K562 (cell line): ENCODE results near the gene MTPN. TPM values are rescaled to one million over a fixed set of nuclear protein-coding genes. Genes with fewer than 3 reads are reported as not detected.

ENCODE experiments used
- ATAC-seq: fragments of 200-7000 bp; cut with Tn5 transposase; 3 replicates; pipeline ENCODE4 v1.9.1; 2020; ENCODE audit warnings: moderate library complexity
- BruUV-seq: library from RNA; stranded (reverse); fragments of 400-500 nt; replicated peaks from 2 replicates; lab custom pipeline; 2021; lab: Mats Ljungman, UMichigan
- CTCF ChIA-PET: fragments of 300-600 bp; formaldehyde crosslinking; extraction: SDS; loops from one replicate; lab custom pipeline; 2021; ENCODE audit warnings: low intra/inter-chr PET ratio; lab: Yijun Ruan, JAX
- POLR2A ChIA-PET: fragments of 300-600, 350-650 bp; sonication (Branson Sonifier 250); formaldehyde crosslinking; extraction: SDS; loops from one replicate; lab custom pipeline; 2021; ENCODE audit warnings: antibody characterized with exemption, inconsistent platforms; lab: Yijun Ruan, JAX
- DNase-seq, 4 experiments: peaks; one replicate each; pipeline versions ENCODE4 v3.0.0 to v3.0.0-alpha.2; 2011 to 2018; ENCODE audit warnings: low spot score in 3 of 4, mixed read lengths in 3 of 4; ENCODE audit errors: extremely low read depth in 1 of 4
- FAIRE-seq: peaks from 2 replicates; lab custom pipeline; 2011; peaks lifted over from hg19 to GRCh38; lab: Jason Lieb, UNC
- H2AFZ ChIP-seq: 2 replicates; pipeline ENCODE4 v1.6.0; 2011; ENCODE audit warnings: low read depth, low read length, control low read depth, inconsistent platforms
- H3K27ac ChIP-seq: fragments of 200-600 bp; 3 replicates; pipeline ENCODE4 v1.8.0; 2011; ENCODE audit warnings: low read depth, mild to moderate bottlenecking, control low read depth, inconsistent platforms, low read length, moderate library complexity, mixed read lengths; ENCODE audit errors: extremely low read depth
- H3K27me3 ChIP-seq, 2 experiments: fragments of 300-600 bp in 1 of 2; 2 replicates in 1 of 2; 3 replicates in 1 of 2; pipeline versions ENCODE4 v1.6.0 to v1.8.0; 2011; ENCODE audit warnings: inconsistent platforms in 2 of 2, low read length in 2 of 2, mild to moderate bottlenecking in 1 of 2, mixed read lengths in 1 of 2, moderate library complexity in 1 of 2; ENCODE audit not compliant: control insufficient read depth in 2 of 2, insufficient read depth in 2 of 2
- H3K36me3 ChIP-seq: fragments of 300-600 bp; 3 replicates; pipeline ENCODE4 v1.8.0; 2011; ENCODE audit warnings: mild to moderate bottlenecking, low read length, inconsistent platforms; ENCODE audit not compliant: control insufficient read depth, insufficient read depth
- H3K4me1 ChIP-seq, 2 experiments: fragments of 200-600 bp in 1 of 2; replicated peaks in 1 of 2; 2 replicates in 1 of 2; 3 replicates in 1 of 2; pipeline versions ENCODE4 v1.5.1 to v1.8.0; 2011; ENCODE audit warnings: inconsistent platforms in 2 of 2, low read length in 2 of 2, mild to moderate bottlenecking in 1 of 2, mixed read lengths in 1 of 2, moderate library complexity in 1 of 2; ENCODE audit not compliant: control insufficient read depth in 2 of 2, insufficient read depth in 2 of 2
- H3K4me2 ChIP-seq: 2 replicates; pipeline ENCODE4 v1.6.1; 2011; ENCODE audit warnings: low read length, control low read depth, inconsistent platforms, mixed read lengths; ENCODE audit not compliant: insufficient read depth
- H3K4me3 ChIP-seq: fragments of 200-600 bp; sonication (generic), shearing (Covaris generic); 2 replicates; pipeline ENCODE4 v1.5.1; 2016; ENCODE audit warnings: control low read depth, inconsistent platforms
- H3K79me2 ChIP-seq: fragments of 200-600 bp; 3 replicates; pipeline ENCODE4 v1.8.0; 2011; ENCODE audit warnings: low read length, inconsistent platforms; ENCODE audit not compliant: control insufficient read depth, insufficient read depth
- H3K9ac ChIP-seq, 2 experiments: 2 replicates each; pipeline versions ENCODE4 v1.6.0 to v1.6.1; 2011; ENCODE audit warnings: low read depth in 2 of 2, low read length in 2 of 2, control low read depth in 1 of 2, inconsistent platforms in 1 of 2, mild to moderate bottlenecking in 1 of 2, mixed read lengths in 1 of 2; ENCODE audit not compliant: insufficient read depth in 1 of 2
- H3K9me1 ChIP-seq: one replicate; pipeline ENCODE4 v1.6.0; 2011; ENCODE audit warnings: inconsistent platforms, mild to moderate bottlenecking, low read length, moderate library complexity; ENCODE audit not compliant: control insufficient read depth, insufficient read depth
- H3K9me3 ChIP-seq: replicated peaks from 2 replicates; pipeline ENCODE4 v1.5.1; 2011; ENCODE audit warnings: low read depth, low read length, inconsistent platforms; ENCODE audit not compliant: control insufficient read depth, insufficient read depth
- H4K20me1 ChIP-seq: replicated peaks from 2 replicates; pipeline ENCODE4 v1.6.1; 2011; ENCODE audit warnings: low read length, inconsistent platforms, mixed read lengths; ENCODE audit not compliant: control insufficient read depth, insufficient read depth
- ATF1 ChIP-seq, 2 experiments: fragments of 450-650 bp in 1 of 2; IDR thresholded peaks; 2 replicates each; pipeline ENCODE4 v1.6.1; 2016; ENCODE audit warnings: missing compliant biosample characterization in 1 of 2, missing genetic modification characterization in 1 of 2
- ATF3 ChIP-seq, 2 experiments: fragments of 450-650 bp in 1 of 2; sonication (generic) in 1 of 2; formaldehyde crosslinking in 1 of 2; IDR thresholded peaks in 1 of 2; conservative IDR thresholded peaks in 1 of 2; 2 replicates each; pipeline versions ENCODE4 v1.6.1 to v1.8.1; 2016 to 2023; ENCODE audit warnings: mild to moderate bottlenecking in 2 of 2, moderate library complexity in 2 of 2, inconsistent platforms in 1 of 2, missing genetic modification reagents in 1 of 2
- ATF7 ChIP-seq: fragments of 450-650 bp; IDR thresholded peaks from 2 replicates; pipeline ENCODE4 v1.7.1; 2014; ENCODE audit warnings: mild to moderate bottlenecking, moderate library complexity
- GABPB1 ChIP-seq: sonication (generic); formaldehyde crosslinking; IDR thresholded peaks from 2 replicates; pipeline ENCODE4 v1.8.0; 2022; ENCODE audit warnings: mild to moderate bottlenecking, missing genetic modification reagents
- HDAC3 ChIP-seq: fragments of 450-650 bp; IDR thresholded peaks from 2 replicates; pipeline ENCODE4 v1.6.1; 2018; ENCODE audit warnings: borderline replicate concordance, mild to moderate bottlenecking, moderate library complexity; ENCODE audit not compliant: partially characterized antibody
- JUNB ChIP-seq: fragments of 450-650 bp; formaldehyde crosslinking; conservative IDR thresholded peaks from 2 replicates; pipeline ENCODE4 v1.4.0; 2020; ENCODE audit warnings: mild to moderate bottlenecking
- JUND ChIP-seq, 2 experiments: IDR thresholded peaks; 2 replicates in 1 of 2; 3 replicates in 1 of 2; pipeline ENCODE4 v1.6.1; 2011; ENCODE audit warnings: borderline replicate concordance in 2 of 2, low read depth in 2 of 2, low read length in 2 of 2, improper control_type of control experiment in 1 of 2, missing biosample characterization in 1 of 2, missing genetic modification characterization in 1 of 2, missing genetic modification reagents in 1 of 2
- KLF6 ChIP-seq: fragments of 250-450 bp; sonication (Bioruptor Pico); IDR thresholded peaks from 2 replicates; pipeline ENCODE4 v1.4.0; 2020; ENCODE audit warnings: mild to moderate bottlenecking, moderate library complexity, borderline replicate concordance
- MEIS2 ChIP-seq: fragments of 450-650 bp; IDR thresholded peaks from 2 replicates; pipeline ENCODE4 v1.6.1; 2014; ENCODE audit warnings: mild to moderate bottlenecking; ENCODE audit not compliant: partially characterized antibody
- MTF1 ChIP-seq: fragments of 250-450 bp; sonication (Bioruptor Pico); IDR thresholded peaks from 2 replicates; pipeline ENCODE4 v1.9.0; 2021; ENCODE audit warnings: moderate library complexity, mild to moderate bottlenecking, inconsistent platforms, borderline replicate concordance
- NBN ChIP-seq: fragments of 450-650 bp; IDR thresholded peaks from 2 replicates; pipeline ENCODE4 v1.6.1; 2016; ENCODE audit warnings: low read depth, mild to moderate bottlenecking
- POLR3A ChIP-seq: IDR thresholded peaks from 2 replicates; pipeline ENCODE4 v1.6.1; 2011; ENCODE audit warnings: borderline replicate concordance, mild to moderate bottlenecking, moderate library complexity; ENCODE audit not compliant: insufficient read length, insufficient read depth; ENCODE audit errors: extremely low read depth
- RAD21 ChIP-seq, 2 experiments: fragments of 250-450 bp in 1 of 2; fragments of 450-650 bp in 1 of 2; sonication (Bioruptor Pico) in 1 of 2; formaldehyde crosslinking in 1 of 2; IDR thresholded peaks in 1 of 2; conservative IDR thresholded peaks in 1 of 2; 2 replicates each; pipeline versions ENCODE4 v1.4.0 to v1.8.0; 2020 to 2022; ENCODE audit warnings: mild to moderate bottlenecking in 2 of 2, moderate library complexity in 1 of 2
- SMC3 ChIP-seq: conservative IDR thresholded peaks from 2 replicates; pipeline ENCODE4 v1.6.1; 2011; ENCODE audit warnings: low read depth, low read length, improper control_type of control experiment; ENCODE audit not compliant: insufficient read depth
- ZNF316 ChIP-seq: fragments of 450-650 bp; IDR thresholded peaks from 2 replicates; pipeline ENCODE4 v1.6.1; 2016
- ZNF76 ChIP-seq: fragments of 250-450 bp; sonication (Bioruptor Pico); IDR thresholded peaks from 2 replicates; pipeline ENCODE4 v1.4.0; 2020; ENCODE audit warnings: mild to moderate bottlenecking, moderate library complexity, borderline replicate concordance
- WGBS: fragments of 100-300 bp; shearing (Covaris generic); methylation state at CpG from one replicate; pipeline ENCODE4 v1.1.6; 2016; ENCODE audit warnings: low coverage, mixed read lengths; ENCODE audit not compliant: insufficient coverage; ENCODE audit errors: missing lambda C conversion rate; 5-methylcytosine and 5-hydroxymethylcytosine counted together
- in situ Hi-C: fragments of 300-500 bp; cut with MboI; formaldehyde crosslinking; loops from 4 replicates; pipeline ENCODE4 v1.15.0; 2018; ENCODE audit warnings: inconsistent platforms, mixed read lengths
- intact Hi-C: fragments of 100-400 bp; cut with micrococcal nuclease; formaldehyde crosslinking; loops from 2 replicates; pipeline ENCODE4 v1.14.2; 2022
- polyA plus RNA-seq, 8 experiments: library from polyadenylated mRNA; depleted of rRNA in 4 of 8; stranded (reverse) in 5 of 8; unstranded in 3 of 8; fragments of >200 nt; fragmentation: Nextera tagmentation in 2 of 8; fragmentation: Illumina TruSeq in 1 of 8; extraction: Ambion mirVana in 2 of 8; extraction: Trizol in 1 of 8; gene quantifications; 2 replicates each; pipeline versions ENCODE4 v1.2.1 to v1.2.3, GENCODE V29; 2011 to 2014; ENCODE audit warnings: inconsistent platforms in 1 of 8, missing spikeins in 1 of 8
- total RNA-seq, 7 experiments: library from RNA; depleted of rRNA in 6 of 7; stranded (reverse); fragments of >200 nt in 6 of 7; fragmentation: Illumina TruSeq in 2 of 7; extraction: Trizol in 2 of 7; gene quantifications; 2 replicates each; pipeline versions ENCODE4 v1.2.1 to v1.2.3, GENCODE V29; 2011 to 2021; ENCODE audit warnings: low replicate concordance in 1 of 7

The MTPN gene
- total and polyA plus RNA-seq, 9 of the 15 experiments (the other 6 are each of a cell fraction or from before 2014, with no cell fraction given) = 68.5 to 261 (median 156) TPM

DNA sequence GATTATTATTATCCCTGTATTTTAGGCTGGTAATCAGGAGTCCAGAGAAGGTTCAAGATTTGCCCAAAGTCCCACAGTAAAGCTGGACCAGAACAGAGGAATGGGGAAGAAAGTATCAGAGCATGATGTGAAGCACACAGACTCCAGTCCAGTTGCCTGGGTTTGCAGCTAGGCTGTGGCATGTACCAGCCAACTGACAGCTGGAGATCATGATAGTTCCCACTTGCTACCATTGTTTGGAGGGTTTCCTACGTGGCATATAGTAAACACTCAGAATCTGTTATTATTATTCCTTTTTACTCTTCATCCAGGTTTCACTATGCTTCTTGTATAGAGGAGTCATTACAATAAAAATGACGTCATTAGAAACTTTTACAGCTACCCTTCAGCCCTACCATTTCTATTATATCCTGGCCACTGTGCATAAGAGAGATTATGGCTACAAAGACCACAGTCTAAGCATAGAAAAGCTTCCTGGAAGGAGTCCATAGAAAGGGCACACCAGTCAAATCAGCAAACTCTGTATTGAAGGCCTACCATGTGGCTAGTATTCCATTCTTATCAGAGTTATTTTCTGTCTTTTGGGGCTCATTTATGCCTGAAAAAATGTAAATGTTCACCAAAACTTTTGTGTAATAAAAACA lies 66.6 kb downstream of the MTPN start:
- BruUV-seq = no TSS peak
- peak; percentile 55 for ATAC-seq
- 0 out of 2 replicates have a peak, but pooled peaks have one; percentile 18 for TF ChIP-seq ZNF76 (CRISPR knock-in tag)
- TF ChIP-seq SMC3 = no peak
- peak; percentile 98 for TF ChIP-seq ATF7
- no peak for TF ChIP-seq ZNF316
- TF ChIP-seq ATF1 (CRISPR knock-in tag; IDR thresholded peaks at IDR 0.05) = no peak
- TF ChIP-seq ATF1 (tag; IDR thresholded peaks at IDR 0.05) = peak; percentile 81
- no peak for TF ChIP-seq KLF6 (CRISPR knock-in tag)
- TF ChIP-seq ATF3 (IDR thresholded peaks at IDR 0.05) = peak; percentile 95
- TF ChIP-seq ATF3 (CRISPR knock-in tag; conservative IDR thresholded peaks at IDR 0.05) = no peak
- peak; percentile 1 for TF ChIP-seq MEIS2
- TF ChIP-seq GABPB1 (CRISPR knock-in tag) = no peak
- peak; percentile 77 for TF ChIP-seq JUNB (CRISPR knock-in tag)
- 0 out of 4 replicates have a peak, but pooled peaks of 1 of the 2 experiments have one; percentile 0 for TF ChIP-seq RAD21 (CRISPR knock-in tag; conservative IDR thresholded peaks at IDR 0.05 in 1 of 2, IDR thresholded peaks at IDR 0.05 in 1 of 2)
- TF ChIP-seq POLR3A = no peak
- TF ChIP-seq JUND (IDR thresholded peaks at IDR 0.05; ENCODE audit: borderline replicate concordance, low read depth, low read length) = peak; percentile 70
- peak; percentile 83; the same call in 2 of the 3 replicates for TF ChIP-seq JUND (tag; IDR thresholded peaks at IDR 0.05; ENCODE audit: borderline replicate concordance, low read depth, low read length)
- no peak for TF ChIP-seq HDAC3
- peak; percentile 44; the same call in 1 of the 2 replicates for TF ChIP-seq MTF1 (CRISPR knock-in tag)
- no peak for TF ChIP-seq NBN
- TF ChIP-seq, all 486 proteins: peak for 9
- Histone ChIP-seq H3K27ac (peak overlapping the region; percentile 2; the same call in 1 of the 3 replicates), H3K9me1 (no peaks in the 10 kb centered on the region), H4K20me1 (no peaks in the 10 kb centered on the region), H3K36me3 (no peaks in the 10 kb centered on the region), H3K4me2 (no peak overlapping the region), H3K9ac (no peak overlapping the region), H2AFZ (peak overlapping the region; percentile 52), H3K9me3 (no peaks in the 10 kb centered on the region), H3K4me1 (peaks cover 2 to 10% of the 10 kb centered on the region in 2 experiments; a peak in 2 of 5 replicates), H3K79me2 (no peaks in the 10 kb centered on the region), H3K27me3 (no peaks in the 10 kb centered on the region), H3K4me3 (no peak overlapping the region)
- ChIA-PET CTCF (no interaction called here), POLR2A (interaction anchor here (1.6 to 4.5 kb wide), 5 partner anchors 11 to 16 kb away, joined by 4 to 23 read pairs (median 7); no protein-coding TSS in a partner anchor)
- in situ Hi-C loops = no loop called here
- intact Hi-C loops = no loop called here
- no peak for DNase-seq
- WGBS = 31% methylated on average over 2 of the region's 2 CpGs
- FAIRE-seq = peak; percentile 6
